ENCODE results near the gene MIPOL1. TPM values are rescaled to one million over a fixed set of nuclear protein-coding genes. Genes with fewer than 3 reads are reported as not detected.

MIPOL1 gene
- total and polyA plus RNA-seq, 2 experiments from 2014 or later, result 16.6 to 24.8 TPM

DNA sequence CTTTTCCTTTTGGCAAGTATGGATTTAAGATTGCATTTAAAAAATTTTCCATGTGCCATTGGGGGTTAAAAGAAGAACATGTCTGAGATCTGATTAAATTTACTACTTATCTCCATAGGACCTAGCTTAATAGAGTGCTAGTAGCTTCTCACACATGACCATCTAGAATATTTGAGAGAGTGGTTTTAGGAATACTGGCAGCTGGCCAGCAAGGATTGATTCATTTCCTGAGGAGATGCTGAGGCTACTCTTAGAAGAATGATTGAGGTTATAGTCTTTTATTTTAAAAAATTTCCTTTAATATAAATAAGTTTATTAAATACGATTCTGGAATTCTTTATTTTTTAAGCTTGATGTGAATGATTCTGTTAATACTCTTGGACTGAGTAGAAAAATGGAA, 56.2 kb downstream of the MIPOL1 start:
- ATAC-seq (no peak), DNase-seq (ENCODE audit: low spot score) (no peak)
- Mint-ChIP-seq H3K4me3 (no peak overlapping the region), H3K4me1 (peaks cover 25% of the 10 kb centered on the region), H3K9me3 (no peaks in the 10 kb centered on the region), H3K27me3 (ENCODE audit: insufficient read depth, low read depth, poor library complexity) (no peaks in the 10 kb centered on the region), H3K36me3 (ENCODE audit: low read depth) (no peaks in the 10 kb centered on the region), H3K27ac (no peak overlapping the region)
- no peak overlapping the region for H3K4me2 ChIP-seq
- H3K36me3 ChIP-seq (ENCODE audit: insufficient read depth), result no peaks in the 10 kb centered on the region
- H3K27ac ChIP-seq (ENCODE audit: low read depth), result no peak overlapping the region
- TF ChIP-seq JUNB (IDR thresholded peaks at IDR 0.05; ENCODE audit: unreplicated experiment) (no peak), EZH2 (IDR thresholded peaks at IDR 0.05; ENCODE audit: low read depth, unreplicated experiment) (no peak), STAT1 (IDR thresholded peaks at IDR 0.05; ENCODE audit: unreplicated experiment) (no peak), POLR2AphosphoS5 (IDR thresholded peaks at IDR 0.05; ENCODE audit: low read depth) (no peak), CREB1 (CRISPR knock-in tag; IDR thresholded peaks at IDR 0.05; ENCODE audit: low read depth) (no peak)
- TF ChIP-seq, protein P1, sequence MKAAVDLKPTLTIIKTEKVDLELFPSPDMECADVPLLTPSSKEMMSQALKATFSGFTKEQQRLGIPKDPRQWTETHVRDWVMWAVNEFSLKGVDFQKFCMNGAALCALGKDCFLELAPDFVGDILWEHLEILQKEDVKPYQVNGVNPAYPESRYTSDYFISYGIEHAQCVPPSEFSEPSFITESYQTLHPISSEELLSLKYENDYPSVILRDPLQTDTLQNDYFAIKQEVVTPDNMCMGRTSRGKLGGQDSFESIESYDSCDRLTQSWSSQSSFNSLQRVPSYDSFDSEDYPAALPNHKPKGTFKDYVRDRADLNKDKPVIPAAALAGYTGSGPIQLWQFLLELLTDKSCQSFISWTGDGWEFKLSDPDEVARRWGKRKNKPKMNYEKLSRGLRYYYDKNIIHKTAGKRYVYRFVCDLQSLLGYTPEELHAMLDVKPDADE (IDR thresholded peaks at IDR 0.05), result no peak
- TF ChIP-seq, protein P2, sequence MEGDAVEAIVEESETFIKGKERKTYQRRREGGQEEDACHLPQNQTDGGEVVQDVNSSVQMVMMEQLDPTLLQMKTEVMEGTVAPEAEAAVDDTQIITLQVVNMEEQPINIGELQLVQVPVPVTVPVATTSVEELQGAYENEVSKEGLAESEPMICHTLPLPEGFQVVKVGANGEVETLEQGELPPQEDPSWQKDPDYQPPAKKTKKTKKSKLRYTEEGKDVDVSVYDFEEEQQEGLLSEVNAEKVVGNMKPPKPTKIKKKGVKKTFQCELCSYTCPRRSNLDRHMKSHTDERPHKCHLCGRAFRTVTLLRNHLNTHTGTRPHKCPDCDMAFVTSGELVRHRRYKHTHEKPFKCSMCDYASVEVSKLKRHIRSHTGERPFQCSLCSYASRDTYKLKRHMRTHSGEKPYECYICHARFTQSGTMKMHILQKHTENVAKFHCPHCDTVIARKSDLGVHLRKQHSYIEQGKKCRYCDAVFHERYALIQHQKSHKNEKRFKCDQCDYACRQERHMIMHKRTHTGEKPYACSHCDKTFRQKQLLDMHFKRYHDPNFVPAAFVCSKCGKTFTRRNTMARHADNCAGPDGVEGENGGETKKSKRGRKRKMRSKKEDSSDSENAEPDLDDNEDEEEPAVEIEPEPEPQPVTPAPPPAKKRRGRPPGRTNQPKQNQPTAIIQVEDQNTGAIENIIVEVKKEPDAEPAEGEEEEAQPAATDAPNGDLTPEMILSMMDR (conservative IDR thresholded peaks at IDR 0.05; ENCODE audit: low read depth in 2 of 2), result no peak
- TF ChIP-seq, protein P3, sequence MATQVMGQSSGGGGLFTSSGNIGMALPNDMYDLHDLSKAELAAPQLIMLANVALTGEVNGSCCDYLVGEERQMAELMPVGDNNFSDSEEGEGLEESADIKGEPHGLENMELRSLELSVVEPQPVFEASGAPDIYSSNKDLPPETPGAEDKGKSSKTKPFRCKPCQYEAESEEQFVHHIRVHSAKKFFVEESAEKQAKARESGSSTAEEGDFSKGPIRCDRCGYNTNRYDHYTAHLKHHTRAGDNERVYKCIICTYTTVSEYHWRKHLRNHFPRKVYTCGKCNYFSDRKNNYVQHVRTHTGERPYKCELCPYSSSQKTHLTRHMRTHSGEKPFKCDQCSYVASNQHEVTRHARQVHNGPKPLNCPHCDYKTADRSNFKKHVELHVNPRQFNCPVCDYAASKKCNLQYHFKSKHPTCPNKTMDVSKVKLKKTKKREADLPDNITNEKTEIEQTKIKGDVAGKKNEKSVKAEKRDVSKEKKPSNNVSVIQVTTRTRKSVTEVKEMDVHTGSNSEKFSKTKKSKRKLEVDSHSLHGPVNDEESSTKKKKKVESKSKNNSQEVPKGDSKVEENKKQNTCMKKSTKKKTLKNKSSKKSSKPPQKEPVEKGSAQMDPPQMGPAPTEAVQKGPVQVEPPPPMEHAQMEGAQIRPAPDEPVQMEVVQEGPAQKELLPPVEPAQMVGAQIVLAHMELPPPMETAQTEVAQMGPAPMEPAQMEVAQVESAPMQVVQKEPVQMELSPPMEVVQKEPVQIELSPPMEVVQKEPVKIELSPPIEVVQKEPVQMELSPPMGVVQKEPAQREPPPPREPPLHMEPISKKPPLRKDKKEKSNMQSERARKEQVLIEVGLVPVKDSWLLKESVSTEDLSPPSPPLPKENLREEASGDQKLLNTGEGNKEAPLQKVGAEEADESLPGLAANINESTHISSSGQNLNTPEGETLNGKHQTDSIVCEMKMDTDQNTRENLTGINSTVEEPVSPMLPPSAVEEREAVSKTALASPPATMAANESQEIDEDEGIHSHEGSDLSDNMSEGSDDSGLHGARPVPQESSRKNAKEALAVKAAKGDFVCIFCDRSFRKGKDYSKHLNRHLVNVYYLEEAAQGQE (IDR thresholded peaks at IDR 0.05; ENCODE audit: unreplicated experiment), result no peak
- TF ChIP-seq, protein P4, sequence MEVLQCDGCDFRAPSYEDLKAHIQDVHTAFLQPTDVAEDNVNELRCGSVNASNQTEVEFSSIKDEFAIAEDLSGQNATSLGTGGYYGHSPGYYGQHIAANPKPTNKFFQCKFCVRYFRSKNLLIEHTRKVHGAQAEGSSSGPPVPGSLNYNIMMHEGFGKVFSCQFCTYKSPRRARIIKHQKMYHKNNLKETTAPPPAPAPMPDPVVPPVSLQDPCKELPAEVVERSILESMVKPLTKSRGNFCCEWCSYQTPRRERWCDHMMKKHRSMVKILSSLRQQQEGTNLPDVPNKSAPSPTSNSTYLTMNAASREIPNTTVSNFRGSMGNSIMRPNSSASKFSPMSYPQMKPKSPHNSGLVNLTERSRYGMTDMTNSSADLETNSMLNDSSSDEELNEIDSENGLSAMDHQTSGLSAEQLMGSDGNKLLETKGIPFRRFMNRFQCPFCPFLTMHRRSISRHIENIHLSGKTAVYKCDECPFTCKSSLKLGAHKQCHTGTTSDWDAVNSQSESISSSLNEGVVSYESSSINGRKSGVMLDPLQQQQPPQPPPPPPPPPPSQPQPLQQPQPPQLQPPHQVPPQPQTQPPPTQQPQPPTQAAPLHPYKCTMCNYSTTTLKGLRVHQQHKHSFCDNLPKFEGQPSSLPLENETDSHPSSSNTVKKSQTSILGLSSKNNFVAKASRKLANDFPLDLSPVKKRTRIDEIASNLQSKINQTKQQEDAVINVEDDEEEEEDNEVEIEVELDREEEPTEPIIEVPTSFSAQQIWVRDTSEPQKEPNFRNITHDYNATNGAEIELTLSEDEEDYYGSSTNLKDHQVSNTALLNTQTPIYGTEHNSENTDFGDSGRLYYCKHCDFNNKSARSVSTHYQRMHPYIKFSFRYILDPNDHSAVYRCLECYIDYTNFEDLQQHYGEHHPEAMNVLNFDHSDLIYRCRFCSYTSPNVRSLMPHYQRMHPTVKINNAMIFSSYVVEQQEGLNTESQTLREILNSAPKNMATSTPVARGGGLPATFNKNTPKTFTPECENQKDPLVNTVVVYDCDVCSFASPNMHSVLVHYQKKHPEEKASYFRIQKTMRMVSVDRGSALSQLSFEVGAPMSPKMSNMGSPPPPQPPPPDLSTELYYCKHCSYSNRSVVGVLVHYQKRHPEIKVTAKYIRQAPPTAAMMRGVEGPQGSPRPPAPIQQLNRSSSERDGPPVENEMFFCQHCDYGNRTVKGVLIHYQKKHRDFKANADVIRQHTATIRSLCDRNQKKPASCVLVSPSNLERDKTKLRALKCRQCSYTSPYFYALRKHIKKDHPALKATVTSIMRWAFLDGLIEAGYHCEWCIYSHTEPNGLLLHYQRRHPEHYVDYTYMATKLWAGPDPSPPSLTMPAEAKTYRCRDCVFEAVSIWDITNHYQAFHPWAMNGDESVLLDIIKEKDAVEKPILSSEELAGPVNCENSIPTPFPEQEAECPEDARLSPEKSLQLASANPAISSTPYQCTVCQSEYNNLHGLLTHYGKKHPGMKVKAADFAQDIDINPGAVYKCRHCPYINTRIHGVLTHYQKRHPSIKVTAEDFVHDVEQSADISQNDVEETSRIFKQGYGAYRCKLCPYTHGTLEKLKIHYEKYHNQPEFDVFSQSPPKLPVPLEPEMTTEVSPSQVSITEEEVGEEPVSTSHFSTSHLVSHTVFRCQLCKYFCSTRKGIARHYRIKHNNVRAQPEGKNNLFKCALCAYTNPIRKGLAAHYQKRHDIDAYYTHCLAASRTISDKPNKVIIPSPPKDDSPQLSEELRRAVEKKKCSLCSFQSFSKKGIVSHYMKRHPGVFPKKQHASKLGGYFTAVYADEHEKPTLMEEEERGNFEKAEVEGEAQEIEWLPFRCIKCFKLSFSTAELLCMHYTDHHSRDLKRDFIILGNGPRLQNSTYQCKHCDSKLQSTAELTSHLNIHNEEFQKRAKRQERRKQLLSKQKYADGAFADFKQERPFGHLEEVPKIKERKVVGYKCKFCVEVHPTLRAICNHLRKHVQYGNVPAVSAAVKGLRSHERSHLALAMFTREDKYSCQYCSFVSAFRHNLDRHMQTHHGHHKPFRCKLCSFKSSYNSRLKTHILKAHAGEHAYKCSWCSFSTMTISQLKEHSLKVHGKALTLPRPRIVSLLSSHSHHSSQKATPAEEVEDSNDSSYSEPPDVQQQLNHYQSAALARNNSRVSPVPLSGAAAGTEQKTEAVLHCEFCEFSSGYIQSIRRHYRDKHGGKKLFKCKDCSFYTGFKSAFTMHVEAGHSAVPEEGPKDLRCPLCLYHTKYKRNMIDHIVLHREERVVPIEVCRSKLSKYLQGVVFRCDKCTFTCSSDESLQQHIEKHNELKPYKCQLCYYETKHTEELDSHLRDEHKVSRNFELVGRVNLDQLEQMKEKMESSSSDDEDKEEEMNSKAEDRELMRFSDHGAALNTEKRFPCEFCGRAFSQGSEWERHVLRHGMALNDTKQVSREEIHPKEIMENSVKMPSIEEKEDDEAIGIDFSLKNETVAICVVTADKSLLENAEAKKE (CRISPR knock-in tag; IDR thresholded peaks at IDR 0.05), result no peak
- no peaks in the 10 kb centered on the region for H3K9me2 ChIP-seq (ENCODE audit: insufficient read depth)
- no peak overlapping the region for H3K4me3 ChIP-seq
- no peaks in the 10 kb centered on the region for H3K79me2 ChIP-seq (replicated peaks; ENCODE audit: insufficient read depth)
- H2AFZ ChIP-seq, result no peak overlapping the region
- no peaks in the 10 kb centered on the region for H3F3A ChIP-seq (replicated peaks; ENCODE audit: low read depth)
- H3K4me1 ChIP-seq (ENCODE audit: insufficient read depth), result peaks cover 24% of the 10 kb centered on the region
- no peaks in the 10 kb centered on the region for H4K20me1 ChIP-seq (replicated peaks; ENCODE audit: insufficient read depth)
- no peaks in the 10 kb centered on the region for H3K27me3 ChIP-seq (ENCODE audit: insufficient read depth)

All from GM23338 (cell line).